Endodermal cell (in vitro differentiated cells): ENCODE results near the gene ELMO1. TPM values are rescaled to one million over a fixed set of nuclear protein-coding genes. Genes with fewer than 3 reads are reported as not detected.

Source experiments
- DNase-seq: peaks from one replicate; pipeline ENCODE4 v3.0.0-alpha.2; 2017
- H3K27ac ChIP-seq: 2 replicates; pipeline ENCODE4 v1.5.1; 2013; ENCODE audit warnings: mild to moderate bottlenecking, low read depth, low read length, moderate library complexity
- H3K27me3 ChIP-seq: 2 replicates; pipeline ENCODE4 v1.6.1; 2013; ENCODE audit warnings: mild to moderate bottlenecking, low read length, moderate library complexity; ENCODE audit not compliant: insufficient read depth, control insufficient read depth, poor library complexity, severe bottlenecking
- H3K36me3 ChIP-seq: 2 replicates; pipeline ENCODE4 v1.7.0; 2013; ENCODE audit warnings: mild to moderate bottlenecking, low read length, moderate library complexity; ENCODE audit not compliant: control insufficient read depth, insufficient read depth
- H3K4me1 ChIP-seq: one replicate; pipeline ENCODE4 v1.7.0; 2013; ENCODE audit warnings: low read length; ENCODE audit not compliant: control insufficient read depth, insufficient read depth
- H3K4me3 ChIP-seq: 2 replicates; pipeline ENCODE4 v1.5.1; 2013; ENCODE audit warnings: mild to moderate bottlenecking, low read length, moderate library complexity
- H3K9ac ChIP-seq: 2 replicates; pipeline ENCODE4 v1.6.1; 2013; ENCODE audit warnings: mild to moderate bottlenecking, low read length, moderate library complexity; ENCODE audit not compliant: poor library complexity, severe bottlenecking; ENCODE audit errors: extremely low read depth
- H3K9me3 ChIP-seq: 2 replicates; pipeline ENCODE4 v1.6.1; 2013; ENCODE audit warnings: mild to moderate bottlenecking, low read length, moderate library complexity; ENCODE audit not compliant: control insufficient read depth
- H3K27ac Mint-ChIP-seq: 2 replicates; pipeline ENCODE4 v1.8.0; 2020; ENCODE audit warnings: mixed read lengths
- H3K27me3 Mint-ChIP-seq: 2 replicates; pipeline ENCODE4 v1.8.0; 2021; ENCODE audit warnings: mild to moderate bottlenecking, mixed read lengths; ENCODE audit not compliant: insufficient read depth
- H3K36me3 Mint-ChIP-seq: 2 replicates; pipeline ENCODE4 v1.8.0; 2020; ENCODE audit warnings: low read depth, mixed read lengths
- H3K4me1 Mint-ChIP-seq: 2 replicates; pipeline ENCODE4 v1.8.0; 2020; ENCODE audit warnings: mixed read lengths
- H3K4me3 Mint-ChIP-seq: 2 replicates; pipeline ENCODE4 v1.8.0; 2020; ENCODE audit warnings: mild to moderate bottlenecking, moderate library complexity, mixed read lengths
- H3K9me3 Mint-ChIP-seq: 2 replicates; pipeline ENCODE4 v1.8.0; 2020; ENCODE audit warnings: mild to moderate bottlenecking, mixed read lengths
- WGBS, 2 experiments: methylation state at CpG; one replicate each; pipeline versions ENCODE4 v1.1.5 to v1.1.7; 2013; ENCODE audit warnings: missing lambda C conversion rate in 2 of 2, mixed read lengths in 1 of 2; ENCODE audit not compliant: insufficient coverage in 1 of 2, insufficient read length in 1 of 2; 5-methylcytosine and 5-hydroxymethylcytosine counted together
- total RNA-seq, 2 donors: library from RNA; stranded (reverse); fragmentation: NEBNext Ultra II Directional in 1 of 2; extraction: Animal tissue kit (Norgen Biotek cat#: 25700) in 1 of 2; gene quantifications; 2 replicates in 1 of 2; 3 replicates in 1 of 2; pipeline ENCODE4 v1.2.1, GENCODE V29; 2021
- TF ChIP-seq, protein P1 (sequence below): fragments of 200-600 bp; sonication (generic); conservative IDR thresholded peaks from 2 replicates; pipeline ENCODE4 v1.5.0; 2021; ENCODE audit warnings: antibody characterized with exemption, mild to moderate bottlenecking

Gene ELMO1
- total RNA-seq, 2 donors from 2014 or later, result 120 to 131 TPM

DNA sequence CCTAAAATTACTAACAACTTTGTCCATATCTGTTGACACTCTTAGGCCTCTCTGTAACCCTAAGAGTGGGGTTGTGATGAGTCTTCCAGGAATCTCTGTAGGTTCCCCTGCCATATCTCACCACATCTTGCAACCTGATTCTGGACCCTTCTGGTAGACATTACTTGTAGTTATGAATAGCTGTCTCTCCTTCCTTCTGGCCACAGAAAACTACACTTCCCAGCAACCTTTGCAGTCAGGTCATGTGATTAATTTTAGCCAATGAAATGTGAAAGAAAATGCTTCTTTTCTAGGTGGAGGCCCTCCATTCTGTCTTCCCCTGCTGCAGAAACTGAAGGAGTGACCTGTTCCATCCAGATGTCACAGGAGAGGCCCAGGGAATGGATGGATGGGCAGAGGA is 576.8 kb downstream of the ELMO1 start:
- Histone ChIP-seq H3K4me3 (no peak overlapping the region), H3K9me3 (no peaks in the 10 kb centered on the region), H3K27me3 (no peaks in the 10 kb centered on the region), H3K36me3 (peaks cover 44% of the 10 kb centered on the region), H3K27ac (no peak overlapping the region), H3K4me1 (peaks cover 10% of the 10 kb centered on the region), H3K9ac (no peak overlapping the region)
- Mint-ChIP-seq H3K27ac (no peak overlapping the region), H3K27me3 (no peaks in the 10 kb centered on the region), H3K4me1 (peaks cover 22% of the 10 kb centered on the region), H3K36me3 (peaks cover 66% of the 10 kb centered on the region), H3K9me3 (no peaks in the 10 kb centered on the region), H3K4me3 (no peak overlapping the region)
- DNase-seq, result no peak
- TF ChIP-seq, protein P1, sequence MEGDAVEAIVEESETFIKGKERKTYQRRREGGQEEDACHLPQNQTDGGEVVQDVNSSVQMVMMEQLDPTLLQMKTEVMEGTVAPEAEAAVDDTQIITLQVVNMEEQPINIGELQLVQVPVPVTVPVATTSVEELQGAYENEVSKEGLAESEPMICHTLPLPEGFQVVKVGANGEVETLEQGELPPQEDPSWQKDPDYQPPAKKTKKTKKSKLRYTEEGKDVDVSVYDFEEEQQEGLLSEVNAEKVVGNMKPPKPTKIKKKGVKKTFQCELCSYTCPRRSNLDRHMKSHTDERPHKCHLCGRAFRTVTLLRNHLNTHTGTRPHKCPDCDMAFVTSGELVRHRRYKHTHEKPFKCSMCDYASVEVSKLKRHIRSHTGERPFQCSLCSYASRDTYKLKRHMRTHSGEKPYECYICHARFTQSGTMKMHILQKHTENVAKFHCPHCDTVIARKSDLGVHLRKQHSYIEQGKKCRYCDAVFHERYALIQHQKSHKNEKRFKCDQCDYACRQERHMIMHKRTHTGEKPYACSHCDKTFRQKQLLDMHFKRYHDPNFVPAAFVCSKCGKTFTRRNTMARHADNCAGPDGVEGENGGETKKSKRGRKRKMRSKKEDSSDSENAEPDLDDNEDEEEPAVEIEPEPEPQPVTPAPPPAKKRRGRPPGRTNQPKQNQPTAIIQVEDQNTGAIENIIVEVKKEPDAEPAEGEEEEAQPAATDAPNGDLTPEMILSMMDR, result no peak

DNA sequence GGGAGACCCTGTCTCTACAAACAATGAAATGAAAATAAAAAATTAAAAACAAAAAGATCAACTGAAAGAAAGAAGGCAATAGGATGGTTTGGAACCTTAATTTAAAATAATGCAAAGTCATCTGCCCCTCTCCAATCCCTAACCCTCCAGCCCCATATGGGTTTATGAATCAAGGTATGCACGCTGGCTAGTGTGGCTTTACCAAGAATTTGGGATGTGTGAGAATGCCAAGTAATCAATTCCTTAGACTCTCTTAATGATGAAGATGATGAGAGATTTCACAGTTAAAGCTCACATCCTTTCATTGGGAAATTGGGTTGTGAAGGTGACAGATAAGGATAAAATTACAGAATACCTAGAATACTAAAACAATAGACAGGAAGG is 577.3 kb downstream of the ELMO1 start:
- H3K27ac Mint-ChIP-seq, result no peak overlapping the region

DNA sequence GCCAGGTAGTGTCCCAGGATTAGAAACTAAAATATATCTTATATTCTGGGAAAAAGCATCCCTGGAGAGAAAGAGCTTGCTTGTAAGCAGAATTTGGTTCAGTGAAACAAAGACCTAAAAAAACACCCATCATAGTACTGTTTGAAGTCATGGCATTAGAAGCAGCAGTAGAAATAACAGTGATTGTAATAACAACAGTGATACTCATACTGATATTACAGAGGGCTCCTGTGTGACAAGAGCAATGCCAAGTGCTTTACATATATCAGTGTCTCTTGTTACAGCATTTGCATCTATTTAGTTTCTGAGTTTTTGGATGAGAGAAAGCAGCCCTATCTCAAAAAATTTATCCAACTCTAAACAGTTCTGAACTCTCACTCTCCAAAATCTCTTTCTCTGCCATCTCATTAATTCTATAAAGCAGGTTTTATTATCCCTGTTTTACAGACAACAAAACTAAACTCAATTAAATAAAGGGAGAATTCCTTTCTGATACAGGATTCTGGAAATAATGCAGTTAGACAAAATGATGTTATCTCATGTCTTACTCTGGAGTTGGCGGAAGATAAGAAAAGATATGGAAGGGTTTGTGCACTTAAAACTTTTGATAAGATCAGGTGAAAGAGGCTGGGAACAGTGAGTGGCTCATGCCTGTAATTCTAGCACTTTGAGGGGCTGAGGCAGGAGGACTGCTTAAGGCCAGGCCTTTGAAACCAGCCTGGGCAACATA is 577.9 kb downstream of the ELMO1 start:
- 63% methylated on average over 1 of the region's 1 CpG for WGBS, 2 experiments
- H3K36me3 Mint-ChIP-seq, result peaks cover 72% of the 10 kb centered on the region
- TF ChIP-seq, protein P1, result no peak
- Histone ChIP-seq H3K9ac (no peak overlapping the region), H3K9me3 (no peaks in the 10 kb centered on the region), H3K27ac (no peak overlapping the region), H3K4me1 (peaks cover 8% of the 10 kb centered on the region), H3K36me3 (peaks cover 48% of the 10 kb centered on the region), H3K27me3 (no peaks in the 10 kb centered on the region), H3K4me3 (no peak overlapping the region)
- H3K9me3 Mint-ChIP-seq, result no peaks in the 10 kb centered on the region
- H3K27me3 Mint-ChIP-seq, result no peaks in the 10 kb centered on the region
- H3K27ac Mint-ChIP-seq, result no peak overlapping the region
- peaks cover 14% of the 10 kb centered on the region for H3K4me1 Mint-ChIP-seq
- no peak for DNase-seq
- no peak overlapping the region for H3K4me3 Mint-ChIP-seq

More for the DNA sequence above, 577.3 kb downstream of the ELMO1 start:
- TF ChIP-seq, protein P1, result no peak
- H3K27me3 ChIP-seq, result no peaks in the 10 kb centered on the region
- H3K9me3 ChIP-seq, result no peaks in the 10 kb centered on the region
- H3K4me3 Mint-ChIP-seq, result no peak overlapping the region
- peaks cover 46% of the 10 kb centered on the region for H3K36me3 ChIP-seq
- H3K4me3 ChIP-seq, result no peak overlapping the region
- peaks cover 10% of the 10 kb centered on the region for H3K4me1 ChIP-seq
- H3K9ac ChIP-seq, result no peak overlapping the region
- no peaks in the 10 kb centered on the region for H3K9me3 Mint-ChIP-seq
- H3K36me3 Mint-ChIP-seq, result peaks cover 69% of the 10 kb centered on the region
- WGBS, 2 experiments, result 58% methylated on average over 1 of the region's 1 CpG; no CpG with 5 or more reads in 1 of the 2 experiments
- DNase-seq, result no peak
- H3K27me3 Mint-ChIP-seq, result no peaks in the 10 kb centered on the region
- H3K27ac ChIP-seq, result no peak overlapping the region
- peaks cover 17% of the 10 kb centered on the region for H3K4me1 Mint-ChIP-seq
